ENCODE data around the gene VPS51. TPM values are rescaled to one million over a fixed set of nuclear protein-coding genes. Genes with fewer than 3 reads are reported as not detected.

The VPS51 gene
- total and polyA plus RNA-seq, 10 of the 15 experiments (the other 5 are each of a cell fraction or from before 2014, with no cell fraction given): 1.5 to 279 (median 53.2) TPM

- no peak for ATAC-seq
- H3K4me2 ChIP-seq (ENCODE audit: control insufficient read depth, insufficient read depth): peak overlapping the region; percentile 79
- WGBS (ENCODE audit: insufficient coverage, insufficient replicate concordance, low lambda C conversion rate, missing lambda C conversion rate): 35% methylated on average over 3 of the region's 3 CpGs
- H4K20me1 ChIP-seq (ENCODE audit: control insufficient read depth, insufficient read depth): no peaks in the 10 kb centered on the region
- peak overlapping the region; percentile 85 for H3K4me3 ChIP-seq
- ChIA-PET RAD21 (ENCODE audit: unreplicated experiment) (interaction anchor here (1.8 to 3.3 kb wide), 3 partner anchors 60 to 272 kb away, joined by 8 to 34 read pairs (median 13); partner anchors contain the start of gene CAPN1), POLR2A (interaction anchor here (0.7 to 3.1 kb wide), 10 partner anchors 9 to 273 kb away, joined by 3 to 31 read pairs (median 6); partner anchors contain the start of genes SYVN1 and TM7SF2), CTCF (interaction anchor here (0.9 to 3.1 kb wide), 13 partner anchors 9 to 333 kb away, joined by 3 to 40 read pairs (median 13); partner anchors contain the start of genes ARL2, CAPN1, CDC42BPG and SYVN1), SMC1A (ENCODE audit: uncharacterized antibody, unreplicated experiment) (interaction anchor here (0.8 to 3.5 kb wide), 7 partner anchors 10 to 273 kb away, joined by 3 to 15 read pairs (median 6); partner anchors contain the start of genes CAPN1, SNX15, SYVN1 and TM7SF2)
- no peak for DNase-seq (ENCODE audit: low read depth, low spot score)
- BruUV-seq (replicated peaks): no TSS peak
- H3K9ac ChIP-seq (ENCODE audit: control insufficient read depth, insufficient read depth, low read length): peak overlapping the region; percentile 97
- no peak overlapping the region for H2AFZ ChIP-seq (ENCODE audit: control insufficient read depth, low read depth, low read length)
- peaks cover 55% of the 10 kb centered on the region for H3K79me2 ChIP-seq (ENCODE audit: control insufficient read depth, insufficient read depth, low read length)
- H3K27me3 ChIP-seq (replicated peaks in 1 of 2; ENCODE audit: control insufficient read depth in 2 of 2, insufficient read depth in 2 of 2, low read length in 1 of 2): no peaks in the 10 kb centered on the region
- no peaks in the 10 kb centered on the region for H3K9me3 ChIP-seq (replicated peaks; ENCODE audit: control insufficient read depth, insufficient read depth, low read length)
- intact Hi-C loops (cut with micrococcal nuclease; ENCODE audit: unreplicated experiment): no loop called here
- no peak for TF ChIP-seq CTCF (IDR thresholded peaks at IDR 0.05 in 2 of 3, conservative IDR thresholded peaks at IDR 0.05 in 1 of 3; ENCODE audit: control insufficient read depth in 2 of 3, extremely low read depth in 1 of 3, insufficient read depth in 1 of 3, low read depth in 3 of 3, low read length in 3 of 3)
- H3K27ac ChIP-seq (ENCODE audit: control insufficient read depth, insufficient read depth): peak overlapping the region; percentile 80
- in situ Hi-C loops (cut with MboI): no loop called here
- FAIRE-seq: no peak
- peaks cover 25% of the 10 kb centered on the region for H3K4me1 ChIP-seq (ENCODE audit: control insufficient read depth, insufficient read depth, low read length)
- peaks cover 12 to 33% of the 10 kb centered on the region in 2 experiments for H3K36me3 ChIP-seq (ENCODE audit: control insufficient read depth in 2 of 2, insufficient read depth in 2 of 2, low read length in 1 of 2)
Measured at GRCh38 chr11:65120831-65121230, 24.8 kb downstream of the VPS51 start.

GRCh38 chr11:65121447-65121864, 25.4 kb downstream of the VPS51 start:
- no peaks in the 10 kb centered on the region for H3K27me3 ChIP-seq (replicated peaks in 1 of 2; ENCODE audit: control insufficient read depth in 2 of 2, insufficient read depth in 2 of 2, low read length in 1 of 2)
- ChIA-PET CTCF (interaction anchor here (0.7 to 3.1 kb wide), 20 partner anchors 8 to 334 kb away, joined by 3 to 40 read pairs (median 4); partner anchors contain the start of genes ARL2, CAPN1, CDC42BPG and POLA2), POLR2A (interaction anchor here (0.5 to 3.1 kb wide), 23 partner anchors 8 to 807 kb away, joined by 3 to 31 read pairs (median 5); partner anchors contain the start of genes ARL2, CAPN1, CDC42BPG and DPF2), RAD21 (ENCODE audit: unreplicated experiment) (interaction anchor here (0.8 to 3.3 kb wide), 12 partner anchors 10 to 343 kb away, joined by 3 to 34 read pairs (median 6); partner anchors contain the start of genes ARL2, CAPN1, SAC3D1 and SF1), SMC1A (ENCODE audit: uncharacterized antibody, unreplicated experiment) (interaction anchor here (0.8 to 3.5 kb wide), 10 partner anchors 10 to 317 kb away, joined by 3 to 15 read pairs (median 6); partner anchors contain the start of genes ARL2, BATF2, CAPN1 and SNX15)
- BruUV-seq (replicated peaks): no TSS peak
- peaks cover 19% of the 10 kb centered on the region for H3K4me1 ChIP-seq (ENCODE audit: control insufficient read depth, insufficient read depth, low read length)
- peaks cover 49% of the 10 kb centered on the region for H3K79me2 ChIP-seq (ENCODE audit: control insufficient read depth, insufficient read depth, low read length)
- DNase-seq (ENCODE audit: low read depth, low spot score) (no peak), FAIRE-seq (no peak), ATAC-seq (peak; percentile 17)
- H3K4me3 ChIP-seq: peak overlapping the region; percentile 85
- WGBS (ENCODE audit: insufficient coverage, insufficient replicate concordance, low lambda C conversion rate, missing lambda C conversion rate): 2% methylated on average over 22 of the region's 22 CpGs
- H3K36me3 ChIP-seq (ENCODE audit: control insufficient read depth in 2 of 2, insufficient read depth in 2 of 2, low read length in 1 of 2): peaks cover 14 to 33% of the 10 kb centered on the region in 2 experiments
- no peaks in the 10 kb centered on the region for H3K9me3 ChIP-seq (replicated peaks; ENCODE audit: control insufficient read depth, insufficient read depth, low read length)
- intact Hi-C loops (cut with micrococcal nuclease; ENCODE audit: unreplicated experiment) (no loop called here), in situ Hi-C loops (cut with MboI) (no loop called here)
- H2AFZ ChIP-seq (ENCODE audit: control insufficient read depth, low read depth, low read length): no peak overlapping the region
- H3K27ac ChIP-seq (ENCODE audit: control insufficient read depth, insufficient read depth): peak overlapping the region; percentile 80
- no peaks in the 10 kb centered on the region for H4K20me1 ChIP-seq (ENCODE audit: control insufficient read depth, insufficient read depth)
- peak overlapping the region; percentile 79 for H3K4me2 ChIP-seq (ENCODE audit: control insufficient read depth, insufficient read depth)
- H3K9ac ChIP-seq (ENCODE audit: control insufficient read depth, insufficient read depth, low read length): peak overlapping the region; percentile 97
- TF ChIP-seq IRF5 (IDR thresholded peaks at IDR 0.05; ENCODE audit: borderline replicate concordance) (no peak), MLLT1 (IDR thresholded peaks at IDR 0.05) (no peak), MAX (IDR thresholded peaks at IDR 0.05; ENCODE audit: low read depth, low read length) (0 out of 2 replicates have a peak, but pooled peaks have one; percentile 4), DPF2 (IDR thresholded peaks at IDR 0.05) (no peak), HSF1 (IDR thresholded peaks at IDR 0.05; ENCODE audit: low read depth, low read length) (no peak), HCFC1 (IDR thresholded peaks at IDR 0.05; ENCODE audit: low read length) (no peak)

Measured in GM12878 (cell line).